MCF 10A (cell line): ENCODE results near the gene HSPA5. TPM values are rescaled to one million over a fixed set of nuclear protein-coding genes. Genes with fewer than 3 reads are reported as not detected.

Source experiments
- BruUV-seq: library from RNA; stranded (reverse); fragments of 400-500 nt; replicated peaks from 2 replicates; lab custom pipeline; 2021; lab: Mats Ljungman, UMichigan
- CTCF ChIA-PET: fragments of 300-600 bp; sonication (Branson Sonifier 250); formaldehyde crosslinking; extraction: SDS; loops from one replicate; lab custom pipeline; 2021; ENCODE audit warnings: antibody characterized with exemption, inconsistent platforms; lab: Yijun Ruan, JAX
- POLR2A ChIA-PET: fragments of 300-600, 350-650 bp; sonication (Branson Sonifier 250); formaldehyde crosslinking; extraction: SDS; loops from one replicate; lab custom pipeline; 2020; ENCODE audit warnings: antibody characterized with exemption, inconsistent platforms; lab: Yijun Ruan, JAX
- DNase-seq: peaks from one replicate; pipeline ENCODE4 v3.0.0-alpha.2; 2018; ENCODE audit not compliant: unreplicated experiment
- H3K27ac Mint-ChIP-seq: one replicate; pipeline ENCODE4 v1.8.0; 2022; ENCODE audit warnings: mild to moderate bottlenecking, low read depth, mixed read lengths; ENCODE audit not compliant: unreplicated experiment
- H3K27me3 Mint-ChIP-seq: one replicate; pipeline ENCODE4 v1.8.0; 2022; ENCODE audit warnings: mixed read lengths; ENCODE audit not compliant: insufficient read depth, unreplicated experiment
- H3K36me3 Mint-ChIP-seq: one replicate; pipeline ENCODE4 v1.8.0; 2022; ENCODE audit warnings: mild to moderate bottlenecking, moderate library complexity, mixed read lengths; ENCODE audit not compliant: insufficient read depth, unreplicated experiment
- H3K4me1 Mint-ChIP-seq: one replicate; pipeline ENCODE4 v1.8.0; 2022; ENCODE audit warnings: mixed read lengths; ENCODE audit not compliant: insufficient read depth, unreplicated experiment
- H3K4me3 Mint-ChIP-seq: one replicate; pipeline ENCODE4 v1.8.0; 2022; ENCODE audit warnings: mild to moderate bottlenecking, moderate library complexity, mixed read lengths; ENCODE audit not compliant: unreplicated experiment
- H3K9me3 Mint-ChIP-seq: one replicate; pipeline ENCODE4 v1.8.0; 2022; ENCODE audit warnings: mixed read lengths; ENCODE audit not compliant: unreplicated experiment
- intact Hi-C: fragments of 100-400 bp; cut with micrococcal nuclease; formaldehyde crosslinking; loops from 2 replicates; pipeline ENCODE4 v1.14.1; 2022
- total RNA-seq: library from RNA; stranded (reverse); gene quantifications from 2 replicates; pipeline ENCODE4 v1.2.3, GENCODE V29; 2022
- TF ChIP-seq, protein P1 (sequence below): fragments of 200-600 bp; IDR thresholded peaks from one replicate; pipeline ENCODE4 v1.8.0; 2022; ENCODE audit warnings: antibody characterized with exemption, mild to moderate bottlenecking; ENCODE audit not compliant: unreplicated experiment

HSPA5 gene
- total RNA-seq, 1 experiment from 2014 or later: 1,165 TPM

DNA sequence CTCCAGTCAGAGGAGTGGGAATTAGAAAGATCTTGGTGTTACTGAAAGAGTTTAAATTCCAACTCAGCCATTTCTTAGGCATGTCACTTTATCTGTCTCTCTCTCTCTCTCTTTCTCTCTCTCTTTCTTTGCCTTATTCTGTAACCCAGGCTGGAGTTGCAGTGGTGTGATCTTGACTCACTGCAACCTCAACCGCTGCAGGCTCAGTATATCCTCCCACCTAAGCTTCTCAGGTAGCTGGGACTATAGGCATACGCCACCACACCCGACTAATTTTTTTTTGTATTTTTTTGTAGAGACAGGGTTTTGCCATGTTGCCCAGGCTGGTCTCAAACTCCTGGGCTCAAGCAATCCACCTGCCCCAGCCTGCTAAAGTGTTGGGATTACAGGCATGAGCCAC is 22.5 kb downstream of the HSPA5 start:
- intact Hi-C loops: no loop called here
- no TSS peak for BruUV-seq
- CTCF ChIA-PET: no interaction called here

DNA sequence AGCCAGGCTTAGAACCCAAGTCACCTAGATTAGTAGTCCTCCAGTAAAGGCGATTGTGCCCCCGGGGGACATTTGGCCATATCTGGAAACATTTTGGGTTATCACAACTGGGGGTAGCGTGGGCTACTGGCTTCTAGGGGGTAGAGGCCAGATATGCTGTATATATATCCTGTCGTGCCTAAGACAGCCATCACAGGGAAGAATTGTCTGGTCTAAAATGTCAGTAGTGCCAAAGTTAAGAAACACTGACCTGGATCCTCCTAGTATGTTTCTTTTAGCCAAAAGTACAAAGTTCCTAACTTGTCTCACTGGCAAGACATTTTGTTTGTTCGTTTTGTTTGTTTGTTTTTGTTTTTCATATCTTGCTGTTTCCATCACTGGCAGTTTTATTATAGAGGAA is 27.0 kb downstream of the HSPA5 start:
- Mint-ChIP-seq H3K36me3 (peaks cover 71% of the 10 kb centered on the region), H3K27ac (peak overlapping the region; percentile 31), H3K4me3 (no peak overlapping the region), H3K4me1 (no peaks in the 10 kb centered on the region), H3K9me3 (no peaks in the 10 kb centered on the region), H3K27me3 (no peaks in the 10 kb centered on the region)
- TF ChIP-seq, protein P1, sequence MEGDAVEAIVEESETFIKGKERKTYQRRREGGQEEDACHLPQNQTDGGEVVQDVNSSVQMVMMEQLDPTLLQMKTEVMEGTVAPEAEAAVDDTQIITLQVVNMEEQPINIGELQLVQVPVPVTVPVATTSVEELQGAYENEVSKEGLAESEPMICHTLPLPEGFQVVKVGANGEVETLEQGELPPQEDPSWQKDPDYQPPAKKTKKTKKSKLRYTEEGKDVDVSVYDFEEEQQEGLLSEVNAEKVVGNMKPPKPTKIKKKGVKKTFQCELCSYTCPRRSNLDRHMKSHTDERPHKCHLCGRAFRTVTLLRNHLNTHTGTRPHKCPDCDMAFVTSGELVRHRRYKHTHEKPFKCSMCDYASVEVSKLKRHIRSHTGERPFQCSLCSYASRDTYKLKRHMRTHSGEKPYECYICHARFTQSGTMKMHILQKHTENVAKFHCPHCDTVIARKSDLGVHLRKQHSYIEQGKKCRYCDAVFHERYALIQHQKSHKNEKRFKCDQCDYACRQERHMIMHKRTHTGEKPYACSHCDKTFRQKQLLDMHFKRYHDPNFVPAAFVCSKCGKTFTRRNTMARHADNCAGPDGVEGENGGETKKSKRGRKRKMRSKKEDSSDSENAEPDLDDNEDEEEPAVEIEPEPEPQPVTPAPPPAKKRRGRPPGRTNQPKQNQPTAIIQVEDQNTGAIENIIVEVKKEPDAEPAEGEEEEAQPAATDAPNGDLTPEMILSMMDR: no peak
- POLR2A ChIA-PET: interaction anchor here (1.1 kb wide), 1 partner anchor 27 kb away, joined by 3 read pairs; no protein-coding TSS in a partner anchor
- CTCF ChIA-PET: no interaction called here
- BruUV-seq: no TSS peak
- intact Hi-C loops: no loop called here
- DNase-seq: no peak

More for the DNA sequence above, 22.5 kb downstream of the HSPA5 start:
- Mint-ChIP-seq H3K36me3 (peaks cover 67% of the 10 kb centered on the region), H3K4me1 (no peaks in the 10 kb centered on the region), H3K27me3 (no peaks in the 10 kb centered on the region), H3K9me3 (no peaks in the 10 kb centered on the region), H3K27ac (no peak overlapping the region), H3K4me3 (no peak overlapping the region)
- DNase-seq: no peak
- POLR2A ChIA-PET: interaction anchor here (2.2 kb wide), 1 partner anchor 22 kb away, joined by 9 read pairs; the partner anchor contains the start of gene HSPA5
- TF ChIP-seq, protein P1: no peak

DNA sequence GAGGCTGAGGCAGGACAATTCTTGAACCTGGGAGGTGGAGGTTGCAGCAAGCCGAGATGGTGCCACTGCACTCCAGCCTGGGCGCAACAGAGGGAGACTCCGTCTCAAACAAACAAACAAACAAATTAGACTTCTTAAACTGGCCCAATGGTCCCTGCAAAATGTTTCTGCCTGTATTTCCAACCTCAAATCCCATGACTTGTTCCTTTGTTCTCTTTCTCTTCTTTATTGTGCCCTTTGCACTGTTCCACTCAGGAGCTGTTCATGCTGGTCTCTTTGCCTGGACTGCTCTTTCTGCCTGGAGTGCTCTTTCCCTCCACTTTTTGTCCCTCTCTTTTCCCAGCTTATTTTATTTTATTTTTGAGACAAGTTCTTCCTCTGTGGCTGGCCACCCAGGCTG is 36.7 kb downstream of the HSPA5 start:
- intact Hi-C loops: no loop called here
- CTCF ChIA-PET: no interaction called here

DNA sequence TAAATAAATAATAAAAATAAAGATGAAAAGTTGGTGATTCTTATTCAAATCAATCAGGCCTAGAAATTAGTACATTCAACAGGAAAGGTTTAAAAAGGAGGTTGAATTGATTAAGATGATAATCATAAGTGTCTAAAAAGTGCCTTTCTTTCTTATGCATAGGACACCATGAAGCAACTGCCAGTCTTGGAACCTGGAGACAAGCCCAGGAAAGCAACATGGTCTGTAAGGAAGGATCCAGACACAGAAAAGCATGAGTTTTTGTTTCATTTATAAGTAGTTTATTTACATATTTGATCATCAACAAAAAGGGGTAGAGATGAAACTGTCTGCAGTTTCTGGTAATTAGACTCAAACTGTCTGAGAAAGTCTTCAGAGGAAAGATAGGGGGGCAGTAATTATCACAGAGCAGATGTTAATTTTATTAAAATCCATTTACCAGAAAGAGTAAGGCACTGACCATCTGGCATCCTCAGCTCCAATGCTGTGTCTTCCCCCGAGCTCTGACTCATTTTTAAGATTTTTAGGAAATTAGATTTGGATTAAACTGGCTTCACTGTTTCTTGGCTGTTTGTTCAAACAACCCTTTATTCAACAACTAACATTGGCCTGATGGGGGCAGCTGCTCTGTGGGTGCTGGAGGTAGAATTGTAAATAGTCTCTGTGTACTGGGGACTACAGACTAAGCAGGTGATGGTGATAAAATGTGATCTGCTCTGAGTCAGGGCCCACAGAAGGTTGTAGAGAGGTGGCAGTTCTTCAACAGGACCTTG is 38.1 kb downstream of the HSPA5 start:
- Mint-ChIP-seq H3K27ac (no peak overlapping the region), H3K4me1 (peaks cover 7% of the 10 kb centered on the region), H3K36me3 (peaks cover 60% of the 10 kb centered on the region), H3K27me3 (no peaks in the 10 kb centered on the region), H3K4me3 (no peak overlapping the region), H3K9me3 (no peaks in the 10 kb centered on the region)
- no peak for DNase-seq
- no TSS peak for BruUV-seq
- CTCF ChIA-PET: interaction anchor here (0.6 to 1.4 kb wide), 3 partner anchors 14 to 1463 kb away, joined by 3 to 5 read pairs (median 3); no protein-coding TSS in a partner anchor
- intact Hi-C loops: no loop called here
- TF ChIP-seq, protein P1: no peak
- POLR2A ChIA-PET: interaction anchor here (9.1 kb wide), 1 partner anchor 36 kb away, joined by 138 read pairs; the partner anchor contains the start of gene HSPA5

More for the DNA sequence above, 36.7 kb downstream of the HSPA5 start:
- Mint-ChIP-seq H3K9me3 (no peaks in the 10 kb centered on the region), H3K4me1 (peaks cover 7% of the 10 kb centered on the region), H3K36me3 (peaks cover 73% of the 10 kb centered on the region), H3K27me3 (no peaks in the 10 kb centered on the region), H3K27ac (no peak overlapping the region), H3K4me3 (no peak overlapping the region)
- BruUV-seq: no TSS peak
- POLR2A ChIA-PET: interaction anchor here (9.1 kb wide), 1 partner anchor 35 kb away, joined by 138 read pairs; the partner anchor contains the start of gene HSPA5
- DNase-seq: no peak
- TF ChIP-seq, protein P1: no peak
